Upper lobe of left lung (tissue), 6 donors: ENCODE results near the gene TMEM91. TPM values are rescaled to one million over a fixed set of nuclear protein-coding genes. Genes with fewer than 3 reads are reported as not detected.

Experiments
- ATAC-seq, 2 donors: fragments of 200-7000 bp; cut with Tn5 transposase; one replicate each; pipeline ENCODE4 v1.9.1; 2022; ENCODE audit warnings: mild to moderate bottlenecking in 2 of 2, moderate library complexity in 2 of 2; ENCODE audit not compliant: low FRiP score in 2 of 2
- DNase-seq, 2 donors: peaks; one replicate each; pipeline ENCODE4 v3.0.0-alpha.2; 2019 to 2020
- H3K27ac ChIP-seq, 4 donors: fragments of 200-600 bp; sonication (generic); one replicate each; pipeline ENCODE4 v1.5.1; 2016 to 2019
- H3K27me3 ChIP-seq, 4 donors: fragments of 200-600 bp; sonication (generic); one replicate each; pipeline ENCODE4 v1.5.1; 2017 to 2019
- H3K36me3 ChIP-seq, 4 donors: fragments of 200-600 bp; sonication (generic); one replicate each; pipeline ENCODE4 v1.5.1; 2016 to 2019
- H3K4me1 ChIP-seq, 4 donors: fragments of 200-600 bp; sonication (generic); one replicate each; pipeline ENCODE4 v1.5.1; 2018 to 2019
- H3K4me3 ChIP-seq, 4 donors: fragments of 200-600 bp; sonication (generic); one replicate each; pipeline ENCODE4 v1.5.1; 2017 to 2019; ENCODE audit warnings: mild to moderate bottlenecking in 2 of 4, moderate library complexity in 1 of 4
- H3K9me3 ChIP-seq, 4 donors: fragments of 200-600 bp; sonication (generic); one replicate each; pipeline ENCODE4 v1.5.1; 2018 to 2019
- EP300 ChIP-seq, 4 donors: sonication (generic); formaldehyde crosslinking; IDR thresholded peaks; one replicate each; pipeline ENCODE4 v1.5.1; 2017; ENCODE audit warnings: antibody characterized with exemption in 4 of 4, control low read depth in 2 of 4
- POLR2A ChIP-seq, 4 donors: fragments of 450-650 bp; IDR thresholded peaks; one replicate each; pipeline ENCODE4 v1.5.1; 2016 to 2017; ENCODE audit warnings: antibody characterized with exemption in 4 of 4, mild to moderate bottlenecking in 2 of 4
- POLR2AphosphoS5 ChIP-seq, 2 donors: sonication (generic); formaldehyde crosslinking; IDR thresholded peaks; one replicate each; pipeline ENCODE4 v1.5.1; 2017; ENCODE audit warnings: antibody characterized with exemption in 2 of 2
- WGBS, 2 donors: methylation state at CpG; one replicate each; pipeline ENCODE4 v1.1.5; 2017 to 2018; 5-methylcytosine and 5-hydroxymethylcytosine counted together
- total RNA-seq, 6 donors: library from RNA; depleted of rRNA in 4 of 6; stranded (reverse); fragments of >200 nt in 4 of 6; gene quantifications; one replicate each; pipeline versions ENCODE4 v1.1.0 to v1.2.1, GENCODE V29; 2016 to 2021
- TF ChIP-seq, protein P1 (sequence below), 6 experiments: fragments of 450-650 bp in 4 of 6; fragments of 200-600 bp in 2 of 6; sonication (generic) in 2 of 6; IDR thresholded peaks; one replicate each; pipeline ENCODE4 v1.5.1; 2016 to 2019; ENCODE audit warnings: antibody characterized with exemption in 6 of 6
- donor health status: DM: no; HTN: no; CAD: no; lungs with moderate emphysema.
- donor health status: DM: no; HTN: yes; CAD: no; lungs with severe emphysema.

TMEM91 gene
- total RNA-seq, 6 donors from 2014 or later: 18.7 to 65.0 (median 29.3) TPM

- H3K27me3 ChIP-seq: no peaks in the 10 kb centered on the region
- H3K9me3 ChIP-seq: no peaks in the 10 kb centered on the region
- peak overlapping the region; percentile 69 to 81 (median 76) for H3K27ac ChIP-seq
- 54 to 58% methylated on average over 8 of the region's 8 CpGs for WGBS, 2 donors
- H3K4me1 ChIP-seq: peaks cover 15 to 53% (median 31%) of the 10 kb centered on the region in 4 donors
- TF ChIP-seq, protein P1, sequence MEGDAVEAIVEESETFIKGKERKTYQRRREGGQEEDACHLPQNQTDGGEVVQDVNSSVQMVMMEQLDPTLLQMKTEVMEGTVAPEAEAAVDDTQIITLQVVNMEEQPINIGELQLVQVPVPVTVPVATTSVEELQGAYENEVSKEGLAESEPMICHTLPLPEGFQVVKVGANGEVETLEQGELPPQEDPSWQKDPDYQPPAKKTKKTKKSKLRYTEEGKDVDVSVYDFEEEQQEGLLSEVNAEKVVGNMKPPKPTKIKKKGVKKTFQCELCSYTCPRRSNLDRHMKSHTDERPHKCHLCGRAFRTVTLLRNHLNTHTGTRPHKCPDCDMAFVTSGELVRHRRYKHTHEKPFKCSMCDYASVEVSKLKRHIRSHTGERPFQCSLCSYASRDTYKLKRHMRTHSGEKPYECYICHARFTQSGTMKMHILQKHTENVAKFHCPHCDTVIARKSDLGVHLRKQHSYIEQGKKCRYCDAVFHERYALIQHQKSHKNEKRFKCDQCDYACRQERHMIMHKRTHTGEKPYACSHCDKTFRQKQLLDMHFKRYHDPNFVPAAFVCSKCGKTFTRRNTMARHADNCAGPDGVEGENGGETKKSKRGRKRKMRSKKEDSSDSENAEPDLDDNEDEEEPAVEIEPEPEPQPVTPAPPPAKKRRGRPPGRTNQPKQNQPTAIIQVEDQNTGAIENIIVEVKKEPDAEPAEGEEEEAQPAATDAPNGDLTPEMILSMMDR (IDR thresholded peaks at IDR 0.05): no peak
- TF ChIP-seq POLR2AphosphoS5 (IDR thresholded peaks at IDR 0.05) (no peak), EP300 (IDR thresholded peaks at IDR 0.05) (no peak), POLR2A (IDR thresholded peaks at IDR 0.05) (no peak)
- ATAC-seq (peak in 1 of 2 donors; percentile 58), DNase-seq (peak in 1 of 2 donors; percentile 73)
- peaks cover 31 to 88% (median 56%) of the 10 kb centered on the region in 4 donors for H3K36me3 ChIP-seq
- no peak overlapping the region for H3K4me3 ChIP-seq
These were observed 44.0 kb downstream of the TMEM91 start for GRCh38 chr19:41420101-41420880.

DNA sequence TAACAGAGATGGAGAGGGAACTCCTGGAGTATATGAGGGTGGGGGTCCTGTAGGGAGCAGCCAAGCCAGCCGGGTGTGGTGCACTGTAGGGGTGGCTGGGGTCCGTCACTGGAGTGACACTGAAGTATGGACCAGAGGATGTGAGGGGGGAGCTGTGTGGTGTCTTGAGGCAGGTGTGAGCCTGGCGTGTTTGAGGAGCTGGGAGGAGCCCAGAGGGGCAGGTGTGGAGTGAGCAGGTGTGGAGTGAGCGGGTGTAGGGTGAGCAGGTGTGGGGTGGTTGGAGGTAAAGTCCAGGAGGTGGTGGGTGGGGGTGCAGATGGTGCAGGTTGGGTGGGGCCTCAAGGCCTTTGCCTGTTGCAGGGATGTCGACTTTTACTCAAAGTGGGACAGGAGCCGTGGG, 45.0 kb downstream of the TMEM91 start:
- TF ChIP-seq, protein P1 (IDR thresholded peaks at IDR 0.05): no peak
- TF ChIP-seq EP300 (IDR thresholded peaks at IDR 0.05) (no peak), POLR2A (IDR thresholded peaks at IDR 0.05) (no peak), POLR2AphosphoS5 (IDR thresholded peaks at IDR 0.05) (no peak)
- Histone ChIP-seq H3K27ac (peak overlapping the region; percentile 69 to 81 (median 76)), H3K36me3 (peaks cover 31 to 91% (median 53%) of the 10 kb centered on the region in 4 donors), H3K9me3 (no peaks in the 10 kb centered on the region), H3K27me3 (no peaks in the 10 kb centered on the region), H3K4me1 (peaks cover 21 to 63% (median 41%) of the 10 kb centered on the region in 4 donors), H3K4me3 (no peak overlapping the region)
- 85 to 91% methylated on average over 6 of the region's 6 CpGs for WGBS, 2 donors
- no peak for DNase-seq
- ATAC-seq: no peak

GRCh38 chr19:41421973-41422372, 45.6 kb downstream of the TMEM91 start:
- Histone ChIP-seq H3K9me3 (no peaks in the 10 kb centered on the region), H3K4me1 (peaks cover 27 to 70% (median 47%) of the 10 kb centered on the region in 4 donors), H3K4me3 (no peak overlapping the region), H3K36me3 (peaks cover 31 to 85% (median 51%) of the 10 kb centered on the region in 4 donors), H3K27ac (peak overlapping the region in 2 of 4 donors; percentile 80 to 81), H3K27me3 (no peaks in the 10 kb centered on the region)
- DNase-seq: peak in 1 of 2 donors; percentile 76
- TF ChIP-seq, protein P1 (IDR thresholded peaks at IDR 0.05): no peak
- no peak for TF ChIP-seq POLR2A (IDR thresholded peaks at IDR 0.05)
- TF ChIP-seq POLR2AphosphoS5 (IDR thresholded peaks at IDR 0.05): no peak
- TF ChIP-seq EP300 (IDR thresholded peaks at IDR 0.05): no peak
- 96 to 98% methylated on average over 15 to 18 of the region's 20 CpGs for whole genome bisulfite sequencing, 2 donors
- no peak for ATAC-seq

DNA sequence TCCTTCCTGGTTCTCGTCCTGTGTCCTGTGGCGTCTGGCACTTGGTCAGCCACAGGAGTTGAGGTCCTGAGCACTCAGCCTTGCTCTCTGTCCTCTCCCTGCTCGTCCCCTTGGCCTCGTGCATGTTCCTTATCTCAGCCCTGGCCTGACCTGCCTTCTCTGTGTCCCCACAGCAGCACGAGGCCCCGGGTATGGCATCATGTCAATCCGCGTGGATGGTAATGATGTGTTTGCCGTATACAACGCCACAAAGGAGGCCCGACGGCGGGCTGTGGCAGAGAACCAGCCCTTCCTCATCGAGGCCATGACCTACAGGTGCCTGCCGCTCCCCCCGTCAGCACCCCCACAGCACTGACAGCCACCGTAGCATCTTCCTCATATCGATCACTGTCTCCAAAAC, 46.1 kb downstream of the TMEM91 start:
- Histone ChIP-seq H3K27me3 (no peaks in the 10 kb centered on the region), H3K4me3 (no peak overlapping the region), H3K4me1 (peaks cover 28 to 75% (median 50%) of the 10 kb centered on the region in 4 donors), H3K36me3 (peaks cover 31 to 80% (median 49%) of the 10 kb centered on the region in 4 donors), H3K9me3 (no peaks in the 10 kb centered on the region), H3K27ac (peak overlapping the region in 1 of 4 donors; percentile 81)
- WGBS, 2 donors: 85 to 87% methylated on average over 18 of the region's 18 CpGs
- TF ChIP-seq POLR2AphosphoS5 (IDR thresholded peaks at IDR 0.05): no peak
- no peak for TF ChIP-seq POLR2A (IDR thresholded peaks at IDR 0.05)
- TF ChIP-seq EP300 (IDR thresholded peaks at IDR 0.05): no peak
- TF ChIP-seq, protein P1 (IDR thresholded peaks at IDR 0.05): no peak
- DNase-seq (no peak), ATAC-seq (no peak)
